Panc1 (cell line): ENCODE measurements around the gene MTERF4.

Source experiments
- POLR2AphosphoS5 ChIP-seq: IDR thresholded peaks from 2 replicates; pipeline ENCODE4 v1.6.1; 2012; ENCODE audit warnings: mild to moderate bottlenecking, low read depth, low read length, moderate library complexity
- TCF7L2 ChIP-seq: IDR thresholded peaks from 2 replicates; pipeline ENCODE4 v1.6.1; 2011; ENCODE audit warnings: mild to moderate bottlenecking, low read depth, low read length, inconsistent platforms
- TF ChIP-seq, protein P1 (sequence below): fragments of 450-650 bp; IDR thresholded peaks from 2 replicates; pipeline ENCODE4 v1.5.1; 2017; ENCODE audit warnings: mild to moderate bottlenecking

- TF ChIP-seq, protein P1, sequence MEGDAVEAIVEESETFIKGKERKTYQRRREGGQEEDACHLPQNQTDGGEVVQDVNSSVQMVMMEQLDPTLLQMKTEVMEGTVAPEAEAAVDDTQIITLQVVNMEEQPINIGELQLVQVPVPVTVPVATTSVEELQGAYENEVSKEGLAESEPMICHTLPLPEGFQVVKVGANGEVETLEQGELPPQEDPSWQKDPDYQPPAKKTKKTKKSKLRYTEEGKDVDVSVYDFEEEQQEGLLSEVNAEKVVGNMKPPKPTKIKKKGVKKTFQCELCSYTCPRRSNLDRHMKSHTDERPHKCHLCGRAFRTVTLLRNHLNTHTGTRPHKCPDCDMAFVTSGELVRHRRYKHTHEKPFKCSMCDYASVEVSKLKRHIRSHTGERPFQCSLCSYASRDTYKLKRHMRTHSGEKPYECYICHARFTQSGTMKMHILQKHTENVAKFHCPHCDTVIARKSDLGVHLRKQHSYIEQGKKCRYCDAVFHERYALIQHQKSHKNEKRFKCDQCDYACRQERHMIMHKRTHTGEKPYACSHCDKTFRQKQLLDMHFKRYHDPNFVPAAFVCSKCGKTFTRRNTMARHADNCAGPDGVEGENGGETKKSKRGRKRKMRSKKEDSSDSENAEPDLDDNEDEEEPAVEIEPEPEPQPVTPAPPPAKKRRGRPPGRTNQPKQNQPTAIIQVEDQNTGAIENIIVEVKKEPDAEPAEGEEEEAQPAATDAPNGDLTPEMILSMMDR, result no peak
- TF ChIP-seq POLR2AphosphoS5 (no peak), TCF7L2 (no peak)
These were observed 48.4 kb downstream of the MTERF4 start for GRCh38 chr2:241053576-241054251.
